ENCODE results near the gene PON3.

PON3 gene

DNA sequence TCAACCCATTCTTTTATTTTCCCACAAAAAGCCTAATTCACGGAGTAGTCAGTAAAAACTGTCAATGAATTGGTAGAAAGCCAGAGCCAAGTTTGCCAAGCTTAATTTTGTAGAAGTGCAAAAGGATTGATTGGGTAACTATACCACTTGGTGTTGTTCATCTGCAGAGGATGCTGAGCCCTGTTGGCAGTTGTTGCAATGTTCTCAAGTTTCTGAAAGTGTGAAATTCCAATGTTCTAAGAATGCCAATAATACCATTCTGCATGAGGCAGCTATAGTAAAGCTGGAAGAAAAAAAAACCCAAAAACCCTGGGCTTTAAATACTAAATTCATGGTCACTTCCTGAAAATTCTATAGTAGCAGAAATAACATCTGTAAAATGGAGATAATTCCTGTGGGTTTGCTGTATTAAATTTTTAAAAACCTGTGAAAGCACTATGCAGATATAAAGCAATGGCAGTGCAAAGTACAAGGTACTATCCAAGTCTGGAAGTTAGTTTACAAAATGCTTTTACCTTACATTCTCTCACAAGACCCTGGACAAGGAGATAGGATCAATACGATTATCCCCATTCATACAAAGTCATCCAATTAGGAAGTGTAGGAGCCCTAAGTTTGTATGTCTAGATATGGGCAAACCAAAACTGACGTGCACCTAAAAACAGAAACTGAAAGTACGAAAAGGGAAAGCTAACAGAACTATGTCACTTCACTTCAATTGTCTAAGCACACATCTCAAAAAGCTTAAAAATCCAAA, 65.8 kb downstream of the PON3 start:
- H3K4me1 Mint-ChIP-seq = peaks cover 12% of the 10 kb centered on the region
- H3K27ac Mint-ChIP-seq = peak overlapping the region; percentile 6 to 71

DNA sequence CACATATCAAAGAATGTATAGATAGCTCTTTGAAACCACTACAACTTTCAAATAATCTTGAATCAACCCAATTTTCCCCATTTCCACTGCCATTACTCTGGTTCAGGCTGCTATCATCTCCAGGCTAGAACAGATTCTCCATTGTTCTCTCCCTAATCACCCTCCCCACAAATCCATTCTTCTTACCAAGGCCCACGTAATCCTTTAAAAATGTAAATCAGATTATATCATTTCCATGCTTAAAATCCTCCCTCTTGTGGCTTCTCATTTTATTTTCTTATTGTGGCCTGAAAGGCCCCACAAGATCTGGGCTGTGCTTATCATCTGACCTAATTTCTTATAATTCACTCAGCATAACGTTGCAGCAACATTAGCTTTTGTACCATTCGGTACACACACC, 68.8 kb downstream of the PON3 start:
- Mint-ChIP-seq H3K27me3 (no peaks in the 10 kb centered on the region), H3K9me3 (peaks cover 0 to 11% of the 10 kb centered on the region in 2 donors), H3K27ac (no peak overlapping the region), H3K4me1 (peaks cover 12% of the 10 kb centered on the region), H3K4me3 (no peak overlapping the region)
- ATAC-seq = no peak
- no peak for DNase-seq

More for the DNA sequence above, 65.8 kb downstream of the PON3 start:
- H3K4me3 Mint-ChIP-seq = peak overlapping the region; percentile 45 to 73
- peaks cover 0 to 11% of the 10 kb centered on the region in 2 donors for H3K9me3 Mint-ChIP-seq
- DNase-seq = peak in 1 of 2 donors; percentile 2
- no peaks in the 10 kb centered on the region for H3K27me3 Mint-ChIP-seq
- ATAC-seq = peak; percentile 66

DNA sequence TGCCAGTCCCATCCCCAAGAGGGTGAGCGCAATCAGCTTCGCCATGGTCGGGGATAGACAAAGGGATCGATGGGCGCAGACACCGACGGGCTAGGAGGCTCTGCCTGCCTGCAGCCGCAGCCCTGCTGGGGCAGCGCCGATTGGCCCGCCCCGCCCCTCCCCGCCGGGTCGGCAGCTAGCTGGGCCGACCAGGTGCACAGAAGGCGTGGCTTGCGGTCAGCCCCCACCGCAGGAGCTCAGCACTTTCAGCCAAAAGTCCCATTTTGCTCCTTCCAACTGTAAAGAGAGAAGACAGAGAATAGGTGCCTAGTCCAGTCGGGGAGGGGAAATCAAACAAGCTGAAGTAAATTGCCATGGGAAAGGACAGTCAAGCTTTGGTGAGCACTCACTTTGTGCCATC, 71.7 kb downstream of the PON3 start, which contains the start of gene PON1:
Gene PON1 (minus strand): TSS at position 102 of the 400 bp plus-strand sequence. CDS start 57 bp downstream, at position 45.
- peak in 1 of 2 donors; percentile 9 for DNase-seq
- Mint-ChIP-seq H3K9me3 (peaks cover 0 to 11% of the 10 kb centered on the region in 2 donors), H3K27ac (no peak within 1 kb of the TSS), H3K27me3 (no peaks in the 10 kb centered on the region), H3K4me3 (no peak within 1 kb of the TSS), H3K4me1 (no peaks in the 10 kb centered on the region)
- peak; percentile 56 for ATAC-seq

DNA sequence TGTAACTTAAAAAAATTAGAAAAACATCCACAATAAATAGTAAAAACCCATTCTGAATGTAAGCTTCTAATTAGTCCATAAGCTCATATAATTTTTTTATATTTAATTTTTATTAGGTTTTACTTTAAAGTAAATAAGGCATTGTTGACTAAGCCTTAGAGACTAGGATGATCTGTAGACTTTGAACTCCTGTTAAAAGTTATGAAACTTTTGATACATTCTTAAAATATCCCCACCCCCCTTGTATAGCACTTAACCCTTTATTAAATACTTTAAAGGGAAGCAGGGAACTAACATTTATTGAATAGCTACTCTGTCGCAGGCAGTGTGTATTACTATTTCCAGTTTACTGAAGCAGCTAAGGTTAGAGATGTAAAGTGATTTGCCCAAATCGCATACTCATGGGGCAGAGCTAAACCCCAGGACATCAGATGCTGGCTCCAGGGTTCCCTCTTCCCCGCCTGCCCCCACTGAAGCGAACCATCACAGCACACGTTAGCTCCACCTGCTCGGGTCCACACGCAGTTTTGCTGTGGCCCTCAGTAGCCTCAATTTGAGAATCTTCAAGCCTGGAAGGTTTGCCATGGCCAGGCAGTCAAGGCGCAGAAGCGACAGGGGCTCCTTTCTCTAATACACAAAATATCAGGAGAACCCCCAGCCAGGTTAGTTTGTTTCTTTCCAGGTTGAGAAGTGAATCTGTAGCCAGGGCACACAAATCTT, 72.6 kb downstream of the PON3 start:
- H3K27ac Mint-ChIP-seq = no peak overlapping the region
- peaks cover 0 to 11% of the 10 kb centered on the region in 2 donors for H3K9me3 Mint-ChIP-seq
- H3K4me3 Mint-ChIP-seq = no peak overlapping the region
- ATAC-seq (no peak), DNase-seq (no peak)
- no peaks in the 10 kb centered on the region for H3K27me3 Mint-ChIP-seq
- no peaks in the 10 kb centered on the region for H3K4me1 Mint-ChIP-seq

DNA sequence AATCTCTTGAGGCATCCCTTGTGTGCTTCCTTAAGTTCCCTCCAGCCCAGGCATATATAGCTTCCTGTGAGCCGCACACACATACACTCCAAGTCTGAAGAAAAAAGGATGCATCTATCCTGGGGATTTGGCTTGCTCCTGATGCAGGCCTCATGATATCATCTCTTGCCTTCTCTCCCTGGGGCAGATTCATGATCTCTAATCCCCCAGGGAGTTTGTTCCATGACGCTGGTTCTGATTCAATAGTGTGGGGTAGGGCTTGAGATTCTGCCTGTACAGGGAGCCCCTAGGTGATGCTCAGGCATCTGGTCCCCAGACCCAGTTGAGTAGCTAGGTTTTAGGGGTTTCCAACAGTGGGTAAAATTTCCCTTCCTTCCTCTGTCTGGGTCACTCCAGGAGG, 73.3 kb downstream of the PON3 start:
- ATAC-seq (no peak), DNase-seq (no peak)
- Mint-ChIP-seq H3K27ac (no peak overlapping the region), H3K27me3 (no peaks in the 10 kb centered on the region), H3K4me3 (no peak overlapping the region), H3K9me3 (peaks cover 0 to 9% of the 10 kb centered on the region in 2 donors), H3K4me1 (no peaks in the 10 kb centered on the region)

DNA sequence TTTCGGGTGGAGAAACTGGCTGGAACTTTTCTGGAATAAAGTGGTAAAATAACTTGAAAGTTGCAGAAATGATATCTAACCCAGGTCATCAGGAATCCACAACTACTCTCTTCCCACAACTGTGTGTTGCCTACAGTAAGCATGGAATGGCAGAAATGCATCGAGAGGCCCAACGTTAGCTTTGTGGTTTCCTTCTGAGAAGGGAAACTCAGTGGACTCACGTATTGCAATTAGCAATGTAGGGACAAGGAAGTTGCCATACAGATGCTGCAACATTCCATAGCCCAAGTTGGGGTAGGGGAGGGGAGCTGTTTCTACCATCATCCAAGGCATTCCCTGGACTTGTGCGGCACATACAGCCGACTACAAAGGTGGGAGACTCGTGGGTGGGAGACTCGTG, 73.8 kb downstream of the PON3 start:
- no peak overlapping the region for H3K4me3 Mint-ChIP-seq
- H3K9me3 Mint-ChIP-seq = peaks cover 0 to 5% of the 10 kb centered on the region in 2 donors
- no peak for ATAC-seq
- H3K27me3 Mint-ChIP-seq = no peaks in the 10 kb centered on the region
- no peak for DNase-seq
- H3K4me1 Mint-ChIP-seq = no peaks in the 10 kb centered on the region
- no peak overlapping the region for H3K27ac Mint-ChIP-seq

DNA sequence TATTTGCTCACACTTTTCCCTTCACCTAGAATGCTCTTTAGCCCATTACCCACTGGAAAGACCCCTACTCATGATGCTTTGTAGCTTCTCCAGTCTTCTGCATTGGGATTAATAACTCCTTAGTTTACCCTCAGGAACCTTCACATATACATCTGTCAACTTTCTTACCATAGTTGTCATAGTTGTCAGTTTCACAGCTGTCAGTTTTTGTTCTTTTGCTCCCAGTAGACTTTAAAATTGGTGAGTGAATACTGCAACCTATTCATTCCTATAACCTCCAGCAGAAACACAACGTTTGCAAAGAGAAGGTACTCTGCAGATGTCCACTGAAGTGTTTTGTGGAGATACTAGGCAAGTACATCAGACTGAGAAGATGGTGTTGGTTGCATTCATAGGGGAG, 74.5 kb downstream of the PON3 start:
- Mint-ChIP-seq H3K27ac (no peak overlapping the region), H3K9me3 (no peaks in the 10 kb centered on the region), H3K27me3 (no peaks in the 10 kb centered on the region), H3K4me1 (no peaks in the 10 kb centered on the region), H3K4me3 (no peak overlapping the region)
- ATAC-seq (no peak), DNase-seq (no peak)

DNA sequence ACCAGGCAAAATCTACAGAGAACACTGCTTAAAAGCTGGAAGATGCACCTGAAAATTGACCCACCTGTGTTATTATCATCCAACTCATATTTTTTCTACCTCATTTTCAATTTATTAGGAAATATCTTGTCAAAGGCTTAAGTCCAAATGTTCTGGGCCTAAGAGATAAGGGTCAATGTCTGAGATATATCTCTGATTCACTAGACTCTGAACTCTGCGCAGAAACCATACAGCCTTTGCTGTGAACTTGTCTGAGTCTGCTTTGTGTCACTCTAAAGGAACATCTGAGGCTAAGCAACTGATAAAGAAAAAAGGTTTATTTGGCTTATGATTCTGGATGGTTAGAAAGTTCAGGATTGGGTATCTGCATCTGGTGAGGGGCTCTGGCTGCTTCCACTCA, 75.5 kb downstream of the PON3 start:
- ATAC-seq (no peak), DNase-seq (no peak)
- no peaks in the 10 kb centered on the region for H3K27me3 Mint-ChIP-seq
- no peak overlapping the region for H3K4me3 Mint-ChIP-seq
- no peaks in the 10 kb centered on the region for H3K4me1 Mint-ChIP-seq
- H3K27ac Mint-ChIP-seq = no peak overlapping the region
- no peaks in the 10 kb centered on the region for H3K9me3 Mint-ChIP-seq

DNA sequence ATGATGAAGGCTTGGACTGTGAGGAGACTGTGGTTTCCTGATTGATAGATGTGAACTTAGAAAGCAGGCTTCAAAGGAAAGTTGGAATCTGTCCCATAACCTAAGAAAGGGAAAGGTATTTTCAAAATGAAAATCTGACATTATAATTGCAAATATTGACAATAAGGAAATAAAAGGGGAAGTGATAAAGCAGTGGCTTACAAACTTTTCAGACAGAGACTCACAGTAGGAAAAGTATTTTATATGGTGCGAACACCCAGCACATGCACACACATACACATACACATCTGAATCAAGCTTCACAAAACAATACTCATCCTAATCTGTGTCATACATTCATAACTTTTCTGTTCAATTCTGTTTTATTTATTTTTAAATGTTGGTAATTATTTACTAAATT, 76.6 kb downstream of the PON3 start:
- no peak overlapping the region for H3K4me3 Mint-ChIP-seq
- no peaks in the 10 kb centered on the region for H3K4me1 Mint-ChIP-seq
- ATAC-seq = no peak
- no peak overlapping the region for H3K27ac Mint-ChIP-seq
- no peaks in the 10 kb centered on the region for H3K27me3 Mint-ChIP-seq
- no peak for DNase-seq
- no peaks in the 10 kb centered on the region for H3K9me3 Mint-ChIP-seq

DNA sequence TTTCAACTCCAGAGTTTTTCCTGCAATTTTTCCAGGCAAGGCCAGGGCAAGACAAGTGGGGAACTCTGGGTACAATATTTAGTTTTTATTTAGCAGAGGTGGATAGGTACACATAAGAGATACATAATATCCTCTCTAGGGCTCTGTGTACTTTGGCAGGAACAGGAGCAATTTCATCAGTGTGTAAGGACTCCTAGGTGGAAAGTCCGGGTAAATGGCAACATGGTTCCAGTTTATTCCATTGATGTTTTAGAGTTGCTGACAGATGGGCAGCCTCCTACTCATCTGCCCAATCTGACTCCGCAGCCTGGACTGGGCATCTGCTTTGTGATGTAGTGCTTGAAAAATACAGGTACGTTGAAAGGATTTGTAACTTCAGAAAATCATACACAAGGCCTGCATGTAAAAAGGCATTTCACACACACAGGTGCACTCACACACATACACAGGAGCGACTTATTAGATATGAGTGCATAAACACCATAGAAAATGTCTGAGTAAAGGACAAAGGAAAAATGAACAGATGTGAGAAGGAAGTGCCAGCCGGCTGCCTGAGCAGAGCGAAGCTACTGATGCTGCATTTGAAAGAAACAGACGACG, 77.6 kb downstream of the PON3 start:
- Mint-ChIP-seq H3K4me1 (no peaks in the 10 kb centered on the region), H3K27me3 (peaks cover 8% of the 10 kb centered on the region), H3K9me3 (no peaks in the 10 kb centered on the region), H3K4me3 (no peak overlapping the region), H3K27ac (no peak overlapping the region)
- ATAC-seq = no peak
- DNase-seq = no peak

DNA sequence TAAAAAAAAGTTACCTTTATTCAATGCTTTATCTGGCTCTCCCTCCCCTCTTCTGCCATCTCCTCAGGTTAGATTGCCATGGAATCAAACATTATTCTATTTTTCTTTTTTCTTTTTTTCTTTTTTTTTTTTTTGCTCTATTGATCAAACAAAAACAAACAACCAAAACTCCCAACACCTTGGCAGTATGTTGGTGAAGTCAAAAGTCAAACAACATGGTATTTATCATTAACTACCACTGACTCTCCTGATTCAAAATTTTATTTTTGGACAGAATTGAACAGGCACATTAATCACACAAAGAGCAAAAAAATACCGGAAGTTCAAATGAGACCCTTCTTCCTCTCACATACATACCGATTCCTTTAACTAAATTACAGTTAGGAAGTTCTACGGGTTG, 78.2 kb downstream of the PON3 start:
- no peak overlapping the region for H3K4me3 Mint-ChIP-seq
- no peak for ATAC-seq
- no peak for DNase-seq
- no peaks in the 10 kb centered on the region for H3K4me1 Mint-ChIP-seq
- H3K9me3 Mint-ChIP-seq = no peaks in the 10 kb centered on the region
- H3K27ac Mint-ChIP-seq = no peak overlapping the region
- H3K27me3 Mint-ChIP-seq = peaks cover 10% of the 10 kb centered on the region

DNA sequence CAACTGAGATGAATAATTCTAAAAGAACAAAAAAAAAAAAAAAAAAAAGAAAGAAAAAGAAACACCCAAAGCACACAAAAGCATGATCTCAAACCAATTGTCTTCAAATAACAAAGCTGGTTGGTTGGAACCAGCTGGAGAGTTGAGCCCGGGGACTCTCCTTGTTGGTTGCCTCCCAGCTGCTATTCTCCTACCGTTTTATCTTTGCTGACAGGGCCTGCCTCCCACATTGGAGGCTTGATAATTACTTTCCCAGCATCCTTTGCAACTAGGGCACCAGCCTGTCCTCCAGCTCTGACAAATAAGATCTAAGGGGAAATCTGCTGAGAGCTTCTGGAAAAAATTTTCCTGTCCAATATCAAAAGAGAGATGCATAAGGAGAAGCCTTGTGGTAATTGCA, 78.6 kb downstream of the PON3 start:
- peaks cover 14% of the 10 kb centered on the region for H3K27me3 Mint-ChIP-seq
- DNase-seq (no peak), ATAC-seq (no peak)
- peaks cover 1 to 2% of the 10 kb centered on the region in 2 donors for H3K9me3 Mint-ChIP-seq
- no peak overlapping the region for H3K27ac Mint-ChIP-seq
- no peak overlapping the region for H3K4me3 Mint-ChIP-seq
- H3K4me1 Mint-ChIP-seq = no peaks in the 10 kb centered on the region

DNA sequence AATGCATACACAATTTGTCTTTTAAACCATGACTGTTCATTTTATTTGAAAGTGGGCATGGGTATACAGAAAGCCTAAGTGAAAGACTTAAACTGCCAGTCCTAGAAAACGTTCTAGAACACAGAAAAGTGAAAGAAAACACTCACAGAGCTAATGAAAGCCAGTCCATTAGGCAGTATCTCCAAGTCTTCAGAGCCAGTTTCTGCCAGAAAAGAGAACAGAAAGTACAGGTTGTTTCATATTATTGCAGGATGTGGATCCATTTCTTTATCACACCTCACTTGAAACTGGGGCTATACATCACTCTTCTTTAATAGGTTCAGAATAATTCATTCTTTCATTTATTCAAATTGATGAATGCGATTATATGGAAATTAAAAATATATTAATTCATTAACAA, 79.6 kb downstream of the PON3 start:
- DNase-seq = no peak
- ATAC-seq = no peak
- peaks cover 5 to 7% of the 10 kb centered on the region in 2 donors for H3K9me3 Mint-ChIP-seq
- no peak overlapping the region for H3K4me3 Mint-ChIP-seq
- no peaks in the 10 kb centered on the region for H3K4me1 Mint-ChIP-seq
- H3K27ac Mint-ChIP-seq = no peak overlapping the region
- H3K27me3 Mint-ChIP-seq = peaks cover 20% of the 10 kb centered on the region

DNA sequence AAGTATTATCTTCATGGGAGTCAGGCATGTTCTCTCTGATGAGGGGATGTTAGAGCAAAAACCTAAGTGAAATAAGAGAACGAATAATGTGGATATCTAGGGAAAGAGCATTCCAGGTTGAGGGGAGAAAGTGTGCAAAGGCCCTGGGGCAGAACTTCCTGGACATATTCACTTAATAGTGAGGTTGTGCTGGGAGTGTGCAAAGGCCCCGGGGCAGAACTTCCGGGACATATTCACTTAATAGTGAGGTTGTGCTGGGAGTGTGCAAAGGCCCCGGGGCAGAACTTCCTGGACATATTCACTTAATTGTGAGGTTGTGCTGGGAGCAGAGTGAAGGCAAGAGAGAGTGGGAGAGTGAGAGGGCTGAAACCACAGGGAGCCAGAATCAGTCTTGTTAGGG, 83.6 kb downstream of the PON3 start:
- peaks cover 5 to 7% of the 10 kb centered on the region in 2 donors for H3K9me3 Mint-ChIP-seq
- ATAC-seq (no peak), DNase-seq (no peak)
- H3K4me3 Mint-ChIP-seq = no peak overlapping the region
- H3K27ac Mint-ChIP-seq = peak overlapping the region in 1 of 2 donors; percentile 1
- peaks cover 32% of the 10 kb centered on the region for H3K27me3 Mint-ChIP-seq
- no peaks in the 10 kb centered on the region for H3K4me1 Mint-ChIP-seq

DNA sequence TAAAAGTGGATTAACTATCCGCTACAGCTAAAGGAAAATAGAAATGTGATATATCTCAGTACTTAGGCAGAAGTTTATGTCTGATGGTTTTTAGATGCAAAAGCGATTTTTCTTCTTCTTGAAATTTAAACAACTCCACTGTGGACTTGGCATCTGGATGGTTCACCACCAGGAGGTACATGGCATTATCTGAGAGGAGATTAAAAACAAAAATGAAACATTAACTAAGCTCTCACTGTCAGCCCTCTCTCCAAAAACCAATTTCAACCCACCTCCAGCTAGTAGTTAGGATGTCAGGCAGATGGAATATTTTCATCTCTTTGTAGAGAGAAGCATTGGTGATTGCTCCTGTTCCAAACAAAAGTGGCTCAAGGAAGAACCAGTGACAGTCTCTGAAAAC, 84.8 kb downstream of the PON3 start:
- no peak overlapping the region for H3K4me3 Mint-ChIP-seq
- no peak for ATAC-seq
- H3K27ac Mint-ChIP-seq = no peak overlapping the region
- H3K27me3 Mint-ChIP-seq = peaks cover 32% of the 10 kb centered on the region
- DNase-seq = no peak
- peaks cover 5 to 7% of the 10 kb centered on the region in 2 donors for H3K9me3 Mint-ChIP-seq
- H3K4me1 Mint-ChIP-seq = no peaks in the 10 kb centered on the region

DNA sequence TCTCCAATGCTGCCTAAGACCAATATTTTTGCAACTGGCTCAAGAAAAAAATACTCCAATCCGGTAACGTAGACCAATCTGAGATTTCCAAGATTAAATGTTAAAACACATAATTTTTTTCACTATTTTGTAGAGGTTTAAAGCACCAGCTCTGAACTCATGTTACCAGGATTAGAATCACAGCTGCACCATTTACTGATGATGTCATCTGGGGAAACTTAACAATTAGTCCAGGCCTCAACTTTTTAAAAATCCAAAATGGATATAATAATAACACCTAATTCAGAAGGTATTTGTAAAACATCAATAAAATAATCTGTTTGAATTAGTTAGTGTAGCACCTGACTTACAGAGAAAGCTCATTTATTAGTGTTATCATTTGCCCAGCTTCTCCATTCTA, 86.2 kb downstream of the PON3 start:
- Mint-ChIP-seq H3K4me1 (no peaks in the 10 kb centered on the region), H3K27me3 (peaks cover 44% of the 10 kb centered on the region), H3K9me3 (peaks cover 5 to 7% of the 10 kb centered on the region in 2 donors), H3K4me3 (no peak overlapping the region), H3K27ac (no peak overlapping the region)
- DNase-seq (no peak), ATAC-seq (no peak)

Measured in stimulated activated naive CD8-positive, alpha-beta T cell treated with anti-CD3 and anti-CD28 coated beads, Interleukin-15, amount 100 ng/mL, for 72 hours (primary cell).